Measurements from ENCODE around the gene HOXA13. TPM values are rescaled to one million over a fixed set of nuclear protein-coding genes. Genes with fewer than 3 reads are reported as not detected.

HOXA13 gene
- total RNA-seq, result 11.0 and 18.8 TPM in 2 replicates

GRCh38 chr7:27199849-27200760 is at the start of gene HOXA13:
TSS of gene HOXA13 (minus strand) at chr7:27200091. CDS start at chr7:27200077, 14 bp downstream.

DNA sequence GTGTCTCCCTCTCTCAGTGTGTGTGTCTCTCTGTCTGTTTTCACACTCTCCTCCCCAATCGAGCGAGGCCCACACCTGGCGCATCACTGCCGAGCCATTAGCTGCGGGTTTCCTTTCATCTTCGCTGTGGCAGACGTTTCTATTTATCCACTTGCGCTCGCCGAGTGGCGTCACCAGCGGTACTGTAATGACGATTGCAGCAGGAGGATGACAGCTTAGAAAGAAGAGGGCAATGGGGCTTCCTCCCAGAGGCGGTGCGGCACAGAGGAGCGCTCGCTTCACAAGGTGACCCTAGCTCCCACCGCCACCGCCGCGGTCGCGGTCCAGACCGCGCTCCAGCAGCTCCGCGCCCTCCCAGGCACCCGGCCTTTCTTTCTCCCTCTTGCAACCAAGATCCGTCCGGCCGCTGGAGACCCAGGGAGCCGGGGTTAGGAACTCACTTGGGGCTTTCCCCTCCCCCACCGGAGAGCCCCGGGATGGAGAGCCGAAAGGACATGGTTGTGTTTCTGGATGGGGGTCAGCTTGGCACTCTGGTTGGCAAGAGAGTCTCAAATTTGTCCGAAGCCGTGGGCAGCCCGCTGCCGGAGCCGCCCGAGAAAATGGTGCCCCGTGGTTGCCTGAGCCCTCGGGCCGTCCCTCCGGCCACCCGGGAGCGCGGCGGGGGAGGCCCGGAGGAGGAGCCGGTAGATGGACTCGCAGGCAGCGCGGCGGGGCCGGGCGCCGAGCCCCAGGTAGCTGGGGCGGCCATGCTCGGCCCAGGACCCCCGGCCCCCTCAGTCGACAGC is 42.9 kb upstream of the HOXA13 start, which contains the start of gene EVX1:
Gene EVX1 (plus strand): TSS at position 248 of the 785 bp plus-strand sequence. CDS start 229 bp downstream, at position 477.

GRCh38 chr7:27185013-27185853 is 14.7 kb downstream of the HOXA13 start, which contains the start of gene HOXA11:
TSS of gene HOXA11 (minus strand) at chr7:27185232. CDS start at chr7:27185144, 88 bp downstream.

DNA sequence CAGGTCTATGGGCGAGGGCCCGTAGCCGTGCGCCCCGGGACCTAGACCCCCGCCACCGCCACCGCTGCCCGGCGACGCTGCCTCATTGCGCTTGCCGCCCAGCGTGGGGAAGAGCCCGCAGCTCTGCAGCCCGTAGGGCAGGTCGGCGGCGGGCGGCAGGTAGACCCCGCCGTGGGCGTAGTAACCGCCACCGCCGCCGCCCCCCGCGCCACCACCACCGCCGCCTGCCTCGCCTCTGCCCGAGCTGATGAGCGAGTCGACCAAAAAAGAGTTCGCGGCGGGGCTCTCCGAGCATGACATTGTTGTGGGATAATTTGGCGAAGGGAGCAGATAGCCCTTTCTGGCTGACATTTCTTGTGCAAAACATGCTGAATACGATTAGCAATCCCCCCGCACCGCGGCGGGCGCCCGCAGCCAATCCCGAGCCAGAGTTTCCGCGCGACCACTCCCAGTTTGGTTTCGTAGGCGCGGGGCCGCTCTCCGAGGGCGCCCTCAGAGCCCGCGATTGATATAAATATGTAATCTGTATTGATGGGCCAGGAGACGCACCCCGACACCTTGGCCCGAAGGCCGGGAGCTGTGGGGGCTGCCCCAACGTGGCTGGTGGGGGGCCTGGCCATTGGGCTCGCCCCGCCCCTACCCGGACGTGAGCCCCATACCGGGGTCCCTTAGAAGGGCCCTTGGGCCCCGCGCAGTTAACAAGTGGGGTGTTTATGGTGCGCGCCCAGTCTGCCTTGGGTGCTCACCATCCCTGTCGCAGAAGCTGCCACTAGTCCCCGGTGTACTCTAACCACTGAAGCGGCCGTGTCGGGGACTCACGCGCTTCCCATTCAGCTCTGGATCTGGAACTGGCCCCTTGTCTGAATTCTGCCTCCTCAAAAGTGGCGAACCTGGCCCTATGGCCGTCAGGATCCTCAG is 25.7 kb downstream of the HOXA13 start, which contains the start of gene HOXA10:
Gene HOXA10 (minus strand): TSS at position 365 of the 918 bp plus-strand sequence. CDS start 14 bp downstream, at position 351.

DNA sequence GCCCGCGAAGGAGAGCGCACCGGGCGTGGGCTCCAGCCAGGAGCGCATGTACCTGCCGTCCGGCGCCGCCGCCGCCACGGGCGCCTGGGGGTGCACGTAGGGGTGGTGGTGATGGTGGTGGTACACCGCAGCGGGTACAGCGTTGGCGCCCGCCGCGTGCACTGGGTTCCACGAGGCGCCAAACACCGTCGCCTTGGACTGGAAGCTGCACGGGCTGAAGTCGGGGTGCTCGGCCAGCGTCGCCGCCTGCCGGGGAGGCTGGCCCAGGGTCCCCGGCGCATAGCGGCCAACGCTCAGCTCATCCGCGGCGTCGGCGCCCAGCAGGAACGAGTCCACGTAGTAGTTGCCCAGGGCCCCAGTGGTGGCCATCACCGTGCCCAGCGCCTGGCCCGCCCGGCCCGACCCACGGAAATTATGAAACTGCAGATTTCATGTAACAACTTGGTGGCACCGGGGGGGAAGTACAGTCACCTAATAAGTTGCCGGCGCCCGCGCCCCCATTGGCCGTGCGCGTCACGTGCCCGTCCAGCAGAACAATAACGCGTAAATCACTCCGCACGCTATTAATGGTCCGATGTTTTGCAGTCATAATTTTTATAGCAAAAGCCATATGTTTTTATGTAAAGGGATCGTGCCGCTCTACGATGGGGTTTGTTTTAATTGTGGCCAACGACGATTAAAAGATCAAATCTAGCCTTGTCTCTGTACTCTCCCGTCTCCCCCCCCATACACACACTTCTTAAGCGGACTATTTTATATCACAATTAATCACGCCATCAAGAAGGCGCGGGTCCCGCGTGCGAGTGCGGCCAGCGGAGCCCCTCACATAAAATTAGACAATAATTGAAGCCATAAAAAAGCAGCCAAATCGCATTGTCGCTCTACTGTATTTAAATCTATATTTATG is 34.5 kb downstream of the HOXA13 start, which contains the start of gene HOXA9:
Gene HOXA9 (minus strand): TSS at position 449 of the 907 bp plus-strand sequence. CDS start 80 bp downstream, at position 369.

DNA sequence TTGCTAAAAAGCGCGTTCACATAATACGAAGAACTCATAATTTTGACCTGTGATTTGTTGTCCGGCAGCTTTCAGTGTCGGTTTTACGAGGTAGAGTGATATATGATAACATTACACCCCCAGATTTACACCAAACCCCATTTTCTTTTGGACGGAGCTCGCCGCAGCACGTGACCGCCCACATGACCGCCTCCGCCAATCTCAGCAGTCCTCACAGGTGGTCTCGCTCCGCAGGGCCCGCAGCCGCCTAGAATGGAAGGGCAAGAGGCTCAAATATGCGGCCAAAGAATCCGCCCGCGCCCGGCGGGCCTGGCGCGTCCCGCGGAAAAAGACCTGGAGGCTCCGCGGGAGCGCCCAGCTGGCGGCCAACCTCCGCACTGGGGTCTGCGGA is 43.4 kb downstream of the HOXA13 start, which contains the start of gene HOXA7:
Gene HOXA7 (minus strand): TSS at position 168 of the 391 bp plus-strand sequence. CDS start 130 bp downstream, at position 38.

DNA sequence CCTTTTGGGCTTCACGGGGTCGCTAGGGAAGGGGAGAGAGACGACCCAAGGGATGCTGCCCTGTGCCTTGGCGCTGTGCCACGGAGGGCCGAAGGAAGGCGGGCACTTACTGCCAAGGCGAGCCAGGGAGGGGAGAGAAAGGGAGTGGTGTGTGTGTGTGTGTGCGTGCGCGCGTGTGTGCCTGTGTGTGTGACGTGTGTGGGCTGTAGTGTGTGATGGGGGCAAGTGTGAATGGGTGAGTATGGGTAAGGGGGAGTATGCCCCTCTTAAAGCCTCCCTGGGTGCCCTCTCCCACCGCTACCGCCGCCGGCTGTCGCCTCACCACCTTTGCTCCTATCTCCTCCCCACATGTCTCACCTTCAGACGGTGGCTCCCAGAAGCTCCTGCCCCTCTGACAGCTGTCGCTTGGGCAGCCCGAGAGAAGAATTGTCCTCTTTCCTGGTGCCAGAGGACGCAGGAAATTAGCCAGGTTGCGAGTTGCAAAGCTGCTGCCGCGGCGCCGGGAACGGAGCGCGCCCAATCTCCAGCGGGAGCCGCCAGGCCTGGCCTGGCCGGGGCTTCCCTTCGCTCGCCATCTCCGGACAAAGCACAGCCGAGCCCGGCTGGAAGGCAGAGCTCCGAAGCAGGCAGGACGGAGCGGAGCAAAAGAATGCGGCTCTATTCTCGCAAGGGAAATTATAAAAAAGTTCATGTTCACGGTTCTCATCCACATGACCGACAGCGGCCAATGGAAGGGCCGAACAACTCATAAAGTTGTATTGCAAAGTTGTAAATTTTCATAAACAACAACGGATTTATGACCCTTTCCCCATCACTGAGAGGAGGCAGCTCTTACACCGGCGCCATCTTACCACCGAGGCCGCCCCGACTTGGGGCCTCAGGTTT is 47.7 kb downstream of the HOXA13 start, which contains the start of gene HOXA3:
Gene HOXA3 (minus strand): TSS at position 653 of the 885 bp plus-strand sequence. CDS start 41,943 bp downstream, outside the sequence.

DNA sequence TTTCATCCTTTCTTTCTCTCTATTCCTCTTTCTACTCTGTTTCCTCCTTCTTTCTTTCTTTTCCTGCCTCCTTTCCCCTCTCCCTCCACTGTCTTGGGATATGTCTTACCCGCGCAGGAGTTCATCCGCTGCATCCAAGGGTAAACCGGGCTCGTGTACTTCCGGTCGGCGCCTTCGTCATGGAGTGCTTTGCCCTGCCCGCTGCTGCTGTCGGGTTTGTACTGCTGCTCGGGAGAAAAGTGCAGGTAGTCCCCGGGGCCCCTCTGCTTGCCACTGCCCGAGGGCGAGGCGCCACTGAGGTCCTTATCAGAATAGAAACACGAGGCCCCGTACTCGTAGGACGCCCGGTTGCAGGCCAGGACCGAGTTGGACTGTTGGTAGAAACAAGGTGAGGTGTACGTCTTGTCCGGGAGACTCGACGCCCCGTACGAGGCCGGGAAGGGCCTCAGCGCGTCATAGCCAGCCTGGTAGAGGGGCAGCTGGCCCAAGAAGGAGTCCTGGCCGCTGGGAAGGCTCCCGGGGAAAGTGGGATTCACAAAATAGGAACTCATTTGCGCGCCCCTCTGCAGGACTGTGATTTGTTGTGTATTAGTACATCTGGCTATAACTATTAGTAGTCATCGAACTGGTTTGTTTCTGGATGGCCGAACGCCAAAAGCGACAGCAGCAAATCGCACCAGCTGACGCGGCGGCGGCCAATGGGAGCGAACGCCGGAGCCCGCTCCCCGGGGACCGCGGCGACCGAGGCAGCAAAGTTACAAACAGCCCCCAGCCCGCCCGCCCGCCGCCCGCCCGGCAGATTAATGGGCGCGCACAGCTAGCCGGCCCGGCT is 52.5 kb downstream of the HOXA13 start, which contains the start of gene HOXA6:
Gene HOXA6 (minus strand): TSS at position 576 of the 832 bp plus-strand sequence. CDS start 25 bp downstream, at position 551.

Other genes starting within 250 kb of the HOXA13 start
- gene HOXA1, start 104.1 kb downstream of the HOXA13 start, total RNA-seq, result 1.7 and 2.1 TPM in 2 replicates
- 0.53 TPM in 1 of 2 replicates, not detected in the other for gene HOXA2, start 97.4 kb downstream of the HOXA13 start, total RNA-seq
- 0.89 TPM in 1 of 2 replicates, not detected in the other for gene HOXA4, start 69.3 kb downstream of the HOXA13 start, total RNA-seq
- 1.7 and 6.2 TPM in 2 replicates for gene HOXA5, start 56.4 kb downstream of the HOXA13 start, total RNA-seq
- 3.2 TPM in 1 of 2 replicates, not detected in the other for gene HOXA6, start 52.3 kb downstream of the HOXA13 start, total RNA-seq
- 0.18 TPM in 1 of 2 replicates, not detected in the other for gene HOXA3, start 47.5 kb downstream of the HOXA13 start, total RNA-seq
- gene HOXA7, start 43.4 kb downstream of the HOXA13 start, total RNA-seq, result 2.6 and 4.8 TPM in 2 replicates
- gene HOXA9, start 34.6 kb downstream of the HOXA13 start, total RNA-seq, result 17.9 and 23.2 TPM in 2 replicates
- gene HOXA10, start 25.8 kb downstream of the HOXA13 start, total RNA-seq, result 22.7 and 24.8 TPM in 2 replicates
- gene HOXA11, start 14.9 kb downstream of the HOXA13 start, total RNA-seq, result 28.4 and 32.6 TPM in 2 replicates
- gene EVX1, start 42.7 kb upstream of the HOXA13 start, total RNA-seq, result 0.86 TPM in 1 of 2 replicates, not detected in the other

All from myometrial cell (primary cell).